ENCODE results near the gene GPATCH2. TPM values are rescaled to one million over a fixed set of nuclear protein-coding genes. Genes with fewer than 3 reads are reported as not detected.

GPATCH2 gene
- total RNA-seq, 1 experiment from 2014 or later, result 11.3 TPM

- RAD21 ChIA-PET (ENCODE audit: low non-redundant PET in 1 of 2, low total read pairs in 2 of 2, uncharacterized antibody in 2 of 2, unreplicated experiment in 2 of 2), result no interaction called here
- POLR2A ChIA-PET, result no interaction called here
- no TSS peak for BruUV-seq (replicated peaks)
- no peak for DNase-seq (ENCODE audit: low read depth, low spot score)
- TF ChIP-seq TCF7L2 (IDR thresholded peaks at IDR 0.05; ENCODE audit: borderline replicate concordance, extremely low read depth, insufficient read depth, insufficient read length) (no peak), SP1 (IDR thresholded peaks at IDR 0.05; ENCODE audit: low read depth) (no peak), POLR2A (IDR thresholded peaks at IDR 0.05; ENCODE audit: borderline replicate concordance, extremely low read depth, insufficient read depth, insufficient read length) (no peak), ZNF274 (IDR thresholded peaks at IDR 0.05; ENCODE audit: low read depth, low read length) (no peak)
- Histone ChIP-seq H3K4me3 (replicated peaks in 1 of 2; ENCODE audit: low read depth in 1 of 2, low read length in 2 of 2) (no peak overlapping the region), H3K27ac (ENCODE audit: low read depth, low read length) (no peak overlapping the region), H4K20me1 (ENCODE audit: insufficient read depth) (no peaks in the 10 kb centered on the region), H3K4me1 (ENCODE audit: control insufficient read depth in 1 of 2, insufficient read depth in 2 of 2, low read length in 2 of 2) (no peaks in the 10 kb centered on the region), H3K4me2 (ENCODE audit: low read length) (no peak overlapping the region), H3K36me3 (ENCODE audit: control insufficient read depth in 1 of 2, insufficient read depth in 2 of 2, low read length in 2 of 2) (no peaks in the 10 kb centered on the region), H2AFZ (ENCODE audit: low read depth, low read length, poor library complexity, severe bottlenecking) (no peak overlapping the region), H3K27me3 (ENCODE audit: insufficient read depth, low read length) (no peaks in the 10 kb centered on the region), H3K79me2 (ENCODE audit: insufficient read depth, low read length) (no peaks in the 10 kb centered on the region), H3K9me2 (ENCODE audit: insufficient read depth) (no peaks in the 10 kb centered on the region), H3K9ac (ENCODE audit: low read length) (no peak overlapping the region), H3K9me3 (ENCODE audit: control insufficient read depth in 1 of 2, insufficient read depth in 1 of 2, low read depth in 1 of 2, low read length in 2 of 2) (no peaks in the 10 kb centered on the region)
- intact Hi-C loops (cut with micrococcal nuclease), result no loop called here
- CTCF ChIA-PET, result no interaction called here
- no peak for ATAC-seq
Observed at GRCh38 chr1:217586586-217586985, 44.3 kb downstream of the GPATCH2 start.

- Histone ChIP-seq H3K9ac (ENCODE audit: low read length) (no peak overlapping the region), H3K4me3 (replicated peaks in 1 of 2; ENCODE audit: low read depth in 1 of 2, low read length in 2 of 2) (no peak overlapping the region), H2AFZ (ENCODE audit: low read depth, low read length, poor library complexity, severe bottlenecking) (no peak overlapping the region), H4K20me1 (ENCODE audit: insufficient read depth) (no peaks in the 10 kb centered on the region), H3K27me3 (ENCODE audit: insufficient read depth, low read length) (no peaks in the 10 kb centered on the region), H3K9me3 (ENCODE audit: control insufficient read depth in 1 of 2, insufficient read depth in 1 of 2, low read depth in 1 of 2, low read length in 2 of 2) (no peaks in the 10 kb centered on the region), H3K79me2 (ENCODE audit: insufficient read depth, low read length) (no peaks in the 10 kb centered on the region), H3K9me2 (ENCODE audit: insufficient read depth) (no peaks in the 10 kb centered on the region), H3K4me1 (ENCODE audit: control insufficient read depth in 1 of 2, insufficient read depth in 2 of 2, low read length in 2 of 2) (no peaks in the 10 kb centered on the region), H3K36me3 (ENCODE audit: control insufficient read depth in 1 of 2, insufficient read depth in 2 of 2, low read length in 2 of 2) (no peaks in the 10 kb centered on the region), H3K4me2 (ENCODE audit: low read length) (no peak overlapping the region), H3K27ac (ENCODE audit: low read depth, low read length) (no peak overlapping the region)
- no peak for DNase-seq (ENCODE audit: low read depth, low spot score)
- ChIA-PET POLR2A (no interaction called here), RAD21 (ENCODE audit: low non-redundant PET in 1 of 2, low total read pairs in 2 of 2, uncharacterized antibody in 2 of 2, unreplicated experiment in 2 of 2) (no interaction called here), CTCF (no interaction called here)
- no TSS peak for BruUV-seq (replicated peaks)
- no peak for ATAC-seq
- intact Hi-C loops (cut with micrococcal nuclease), result no loop called here
- TF ChIP-seq ZNF274 (IDR thresholded peaks at IDR 0.05; ENCODE audit: low read depth, low read length), result no peak
- no peak for TF ChIP-seq SP1 (IDR thresholded peaks at IDR 0.05; ENCODE audit: low read depth)
- no peak for TF ChIP-seq EZH2phosphoT487 (IDR thresholded peaks at IDR 0.05; ENCODE audit: borderline replicate concordance)
- no peak for TF ChIP-seq SIN3A (IDR thresholded peaks at IDR 0.05; ENCODE audit: low read depth)
- TF ChIP-seq REST (IDR thresholded peaks at IDR 0.05; ENCODE audit: low read depth), result no peak
- no peak for TF ChIP-seq ATF3 (IDR thresholded peaks at IDR 0.05)
- TF ChIP-seq ZFX (IDR thresholded peaks at IDR 0.05), result no peak
- TF ChIP-seq CTCF (IDR thresholded peaks at IDR 0.05 in 2 of 3, conservative IDR thresholded peaks at IDR 0.05 in 1 of 3; ENCODE audit: borderline replicate concordance in 1 of 3, insufficient read depth in 1 of 3, low read depth in 2 of 3, low read length in 2 of 3), result no peak
- TF ChIP-seq POLR2A (IDR thresholded peaks at IDR 0.05; ENCODE audit: borderline replicate concordance, extremely low read depth, insufficient read depth, insufficient read length), result no peak
- TF ChIP-seq FOSL1 (IDR thresholded peaks at IDR 0.05; ENCODE audit: low read depth), result no peak
- TF ChIP-seq CBX3 (IDR thresholded peaks at IDR 0.05; ENCODE audit: low read depth), result no peak
- no peak for TF ChIP-seq POLR2AphosphoS5 (IDR thresholded peaks at IDR 0.05; ENCODE audit: low read depth, low read length)
- no peak for TF ChIP-seq EZH2 (IDR thresholded peaks at IDR 0.05)
Observed at GRCh38 chr1:217585577-217585976, 45.3 kb downstream of the GPATCH2 start.
